WTC11 (cell line): Measurements from ENCODE around the gene LYRM4. TPM values are rescaled to one million over a fixed set of nuclear protein-coding genes. Genes with fewer than 3 reads are reported as not detected.

Experiments
- ATAC-seq: fragments of 200-7000 bp; cut with Tn5 transposase; 2 replicates; pipeline ENCODE4 v1.10.0; 2021; ENCODE audit warnings: mild to moderate bottlenecking, moderate library complexity
- CTCF ChIA-PET: fragments of 300-600 bp; sonication (Branson Sonifier 250); formaldehyde crosslinking; loops from one replicate; lab custom pipeline; 2021; ENCODE audit warnings: antibody characterized with exemption; lab: Charles Lee
- POLR2A ChIA-PET: fragments of 350-600 bp; sonication (Branson Sonifier 250); formaldehyde crosslinking; loops from one replicate; lab custom pipeline; 2021; ENCODE audit warnings: antibody characterized with exemption; lab: Charles Lee
- DNase-seq: peaks from one replicate; pipeline ENCODE4 v3.0.0; 2021; ENCODE audit warnings: low spot score
- H3K27ac Mint-ChIP-seq: 2 replicates; pipeline ENCODE4 v1.8.0; 2021; ENCODE audit warnings: mixed read lengths
- H3K27me3 Mint-ChIP-seq: 2 replicates; pipeline ENCODE4 v1.8.0; 2021; ENCODE audit warnings: low read depth, mild to moderate bottlenecking, moderate library complexity, mixed read lengths
- H3K36me3 Mint-ChIP-seq: 2 replicates; pipeline ENCODE4 v1.8.0; 2021; ENCODE audit warnings: mixed read lengths
- H3K4me1 Mint-ChIP-seq: 2 replicates; pipeline ENCODE4 v1.8.0; 2022; ENCODE audit warnings: mixed read lengths
- H3K4me3 Mint-ChIP-seq: 2 replicates; pipeline ENCODE4 v1.8.0; 2021; ENCODE audit warnings: mild to moderate bottlenecking, moderate library complexity, mixed read lengths
- H3K9me3 Mint-ChIP-seq: 2 replicates; pipeline ENCODE4 v1.8.0; 2021; ENCODE audit warnings: mixed read lengths
- CBFB ChIP-seq: sonication (generic); formaldehyde crosslinking; IDR thresholded peaks from 2 replicates; pipeline ENCODE4 v1.8.1; 2022; ENCODE audit warnings: mild to moderate bottlenecking, low read depth, missing genetic modification reagents
- E2F1 ChIP-seq: sonication (generic); formaldehyde crosslinking; IDR thresholded peaks from 2 replicates; pipeline ENCODE4 v1.8.0; 2022; ENCODE audit warnings: mild to moderate bottlenecking, missing genetic modification reagents
- E2F4 ChIP-seq: sonication (generic); formaldehyde crosslinking; IDR thresholded peaks from 2 replicates; pipeline ENCODE4 v1.8.1; 2022; ENCODE audit warnings: low read depth, mild to moderate bottlenecking, moderate library complexity, missing genetic modification reagents, borderline replicate concordance
- EMX1 ChIP-seq: fragments of 250-450 bp; sonication (Bioruptor Pico); IDR thresholded peaks from 2 replicates; pipeline ENCODE4 v1.8.0; 2021; ENCODE audit warnings: mild to moderate bottlenecking
- FOXJ3 ChIP-seq: sonication (generic); formaldehyde crosslinking; IDR thresholded peaks from 2 replicates; pipeline ENCODE4 v1.9.0; 2021; ENCODE audit warnings: missing genetic modification reagents, mild to moderate bottlenecking, borderline replicate concordance
- IRF2 ChIP-seq: sonication (generic); formaldehyde crosslinking; IDR thresholded peaks from 2 replicates; pipeline ENCODE4 v1.8.0; 2022; ENCODE audit warnings: low read depth, missing genetic modification reagents, borderline replicate concordance
- MXD4 ChIP-seq: fragments of 250-450 bp; sonication (Bioruptor Pico); IDR thresholded peaks from 2 replicates; pipeline ENCODE4 v1.8.0; 2021; ENCODE audit warnings: mild to moderate bottlenecking, moderate library complexity, borderline replicate concordance
- NFYB ChIP-seq: sonication (generic); formaldehyde crosslinking; conservative IDR thresholded peaks from 2 replicates; pipeline ENCODE4 v1.8.0; 2022; ENCODE audit warnings: low read depth, missing genetic modification reagents
- RORB ChIP-seq: fragments of 250-450 bp; sonication (Bioruptor Pico); IDR thresholded peaks from 2 replicates; pipeline ENCODE4 v1.9.0; 2021; ENCODE audit warnings: mild to moderate bottlenecking
- ZBTB21 ChIP-seq: sonication (generic); formaldehyde crosslinking; IDR thresholded peaks from 2 replicates; pipeline ENCODE4 v1.8.1; 2023; ENCODE audit warnings: mild to moderate bottlenecking, missing genetic modification reagents, borderline replicate concordance
- ZNF232 ChIP-seq: sonication (generic); formaldehyde crosslinking; IDR thresholded peaks from 2 replicates; pipeline ENCODE4 v1.8.0; 2022; ENCODE audit warnings: mild to moderate bottlenecking, missing genetic modification reagents
- ZNF423 ChIP-seq: fragments of 250-450 bp; sonication (Bioruptor Pico); IDR thresholded peaks from 2 replicates; pipeline ENCODE4 v2.1.2; 2022; ENCODE audit warnings: mild to moderate bottlenecking, moderate library complexity
- ZNF425 ChIP-seq: fragments of 250-450 bp; sonication (Bioruptor Pico); conservative IDR thresholded peaks from 2 replicates; pipeline ENCODE4 v1.9.0; 2021; ENCODE audit warnings: mild to moderate bottlenecking
- ZNF532 ChIP-seq: fragments of 250-450 bp; sonication (Bioruptor Pico); IDR thresholded peaks from 2 replicates; pipeline ENCODE4 v1.9.0; 2021; ENCODE audit warnings: mild to moderate bottlenecking, borderline replicate concordance
- total RNA-seq: library from RNA; stranded (reverse); gene quantifications from 3 replicates; pipeline ENCODE4 v1.2.3, GENCODE V29; 2021
- TF ChIP-seq, protein P1 (sequence below): sonication (generic); formaldehyde crosslinking; conservative IDR thresholded peaks from 2 replicates; pipeline ENCODE4 v1.8.1; 2023; ENCODE audit warnings: mild to moderate bottlenecking, low read depth, missing genetic modification reagents, moderate library complexity

The LYRM4 gene
- total RNA-seq, 1 experiment from 2014 or later = 49.7 TPM

GRCh38 chr6:5090603-5091002, 170.1 kb downstream of the LYRM4 start:
- Mint-ChIP-seq H3K9me3 (no peaks in the 10 kb centered on the region), H3K4me3 (no peak overlapping the region), H3K27ac (no peak overlapping the region), H3K4me1 (peaks cover 16% of the 10 kb centered on the region), H3K36me3 (no peaks in the 10 kb centered on the region), H3K27me3 (peaks cover 36% of the 10 kb centered on the region)
- ChIA-PET POLR2A (interaction anchor here (1.1 kb wide), 1 partner anchor 53 kb away, joined by 7 read pairs; no protein-coding TSS in a partner anchor), CTCF (interaction anchor here (1.0 kb wide), 1 partner anchor 84 kb away, joined by 6 read pairs; no protein-coding TSS in a partner anchor)
- ATAC-seq = no peak
- no peak for TF ChIP-seq NFYB (CRISPR knock-in tag)
- no peak for TF ChIP-seq ZBTB21 (CRISPR knock-in tag)
- TF ChIP-seq ZNF425 (CRISPR knock-in tag) = no peak
- TF ChIP-seq ZNF532 (CRISPR knock-in tag) = no peak
- no peak for TF ChIP-seq E2F1 (CRISPR knock-in tag)
- no peak for TF ChIP-seq RORB
- TF ChIP-seq E2F4 (CRISPR knock-in tag) = no peak
- TF ChIP-seq, protein P1, sequence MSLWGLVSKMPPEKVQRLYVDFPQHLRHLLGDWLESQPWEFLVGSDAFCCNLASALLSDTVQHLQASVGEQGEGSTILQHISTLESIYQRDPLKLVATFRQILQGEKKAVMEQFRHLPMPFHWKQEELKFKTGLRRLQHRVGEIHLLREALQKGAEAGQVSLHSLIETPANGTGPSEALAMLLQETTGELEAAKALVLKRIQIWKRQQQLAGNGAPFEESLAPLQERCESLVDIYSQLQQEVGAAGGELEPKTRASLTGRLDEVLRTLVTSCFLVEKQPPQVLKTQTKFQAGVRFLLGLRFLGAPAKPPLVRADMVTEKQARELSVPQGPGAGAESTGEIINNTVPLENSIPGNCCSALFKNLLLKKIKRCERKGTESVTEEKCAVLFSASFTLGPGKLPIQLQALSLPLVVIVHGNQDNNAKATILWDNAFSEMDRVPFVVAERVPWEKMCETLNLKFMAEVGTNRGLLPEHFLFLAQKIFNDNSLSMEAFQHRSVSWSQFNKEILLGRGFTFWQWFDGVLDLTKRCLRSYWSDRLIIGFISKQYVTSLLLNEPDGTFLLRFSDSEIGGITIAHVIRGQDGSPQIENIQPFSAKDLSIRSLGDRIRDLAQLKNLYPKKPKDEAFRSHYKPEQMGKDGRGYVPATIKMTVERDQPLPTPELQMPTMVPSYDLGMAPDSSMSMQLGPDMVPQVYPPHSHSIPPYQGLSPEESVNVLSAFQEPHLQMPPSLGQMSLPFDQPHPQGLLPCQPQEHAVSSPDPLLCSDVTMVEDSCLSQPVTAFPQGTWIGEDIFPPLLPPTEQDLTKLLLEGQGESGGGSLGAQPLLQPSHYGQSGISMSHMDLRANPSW (CRISPR knock-in tag) = no peak
- no peak for TF ChIP-seq IRF2
- TF ChIP-seq CBFB (CRISPR knock-in tag) = no peak
- no peak for TF ChIP-seq MXD4 (CRISPR knock-in tag)
- TF ChIP-seq ZNF423 (CRISPR knock-in tag) = no peak
- no peak for TF ChIP-seq ZNF232 (CRISPR knock-in tag)
- TF ChIP-seq FOXJ3 (CRISPR knock-in tag) = no peak
- TF ChIP-seq EMX1 (CRISPR knock-in tag) = no peak
- DNase-seq = no peak
